Activated T-cell treated with anti-CD3 and anti-CD28 coated beads for 24 hours (primary cell): ENCODE data around the gene MAGEA4.
"Not testable (repeated sequence)": the region's sequence is repeated elsewhere in the genome, so short reads cannot be mapped to it uniquely, and the experiment has no call there.

Experiments used
- DNase-seq: peaks from one replicate; pipeline ENCODE4 v3.0.0-alpha.2; 2020; ENCODE audit warnings: low read depth

Gene MAGEA4

GRCh38 chrX:151912780-151913179 is at the start of gene MAGEA4:
MAGEA4 (plus strand) TSS chrX:151912889; CDS start chrX:151923665, 10,776 bp downstream.
- DNase-seq, result no peak

GRCh38 chrX:151870602-151871001 is 42.1 kb upstream of the MAGEA4 start:
- DNase-seq, result no peak

- DNase-seq, result no peak
These were observed 41.4 kb upstream of the MAGEA4 start for GRCh38 chrX:151871244-151871643.

GRCh38 chrX:151873096-151873495 is 39.6 kb upstream of the MAGEA4 start:
- no peak for DNase-seq

- no peak for DNase-seq
These were observed 37.2 kb upstream of the MAGEA4 start for GRCh38 chrX:151875270-151876026.

GRCh38 chrX:151878574-151878973 is 34.1 kb upstream of the MAGEA4 start:
- DNase-seq, result no peak

GRCh38 chrX:151879856-151880255 is 32.8 kb upstream of the MAGEA4 start:
- no peak for DNase-seq

- DNase-seq, result no peak
These were observed 31.8 kb upstream of the MAGEA4 start for GRCh38 chrX:151880895-151881294.

- no peak for DNase-seq
These were observed 23.3 kb upstream of the MAGEA4 start for GRCh38 chrX:151889421-151889820.

- no peak for DNase-seq
These were observed 15.8 kb upstream of the MAGEA4 start for GRCh38 chrX:151896734-151897474.

GRCh38 chrX:151899622-151900021 is 13.1 kb upstream of the MAGEA4 start:
- no peak for DNase-seq

GRCh38 chrX:151901826-151902225 is 10.9 kb upstream of the MAGEA4 start:
- no peak for DNase-seq

- DNase-seq, result no peak
These were observed 9.7 kb upstream of the MAGEA4 start for GRCh38 chrX:151902813-151903591.

GRCh38 chrX:151904989-151905388 is 7.7 kb upstream of the MAGEA4 start:
- DNase-seq, result no peak

GRCh38 chrX:151912221-151912620 is 468 bp upstream of the MAGEA4 start:
- no peak for DNase-seq

- not testable (repeated sequence) for DNase-seq
These were observed 6.0 kb downstream of the MAGEA4 start for GRCh38 chrX:151918736-151919135.

- no peak for DNase-seq
These were observed 6.9 kb downstream of the MAGEA4 start for GRCh38 chrX:151919610-151920009.

GRCh38 chrX:151920101-151920500 is 7.4 kb downstream of the MAGEA4 start:
- no peak for DNase-seq

GRCh38 chrX:151920530-151920929 is 7.8 kb downstream of the MAGEA4 start:
- no peak for DNase-seq

GRCh38 chrX:151921292-151921691 is 8.6 kb downstream of the MAGEA4 start:
- no peak for DNase-seq

- no peak for DNase-seq
These were observed 9.2 kb downstream of the MAGEA4 start for GRCh38 chrX:151921866-151922265.

- DNase-seq, result no peak
These were observed 10.0 kb downstream of the MAGEA4 start for GRCh38 chrX:151922692-151923091.

GRCh38 chrX:151923648-151924047 is 11.0 kb downstream of the MAGEA4 start:
- no peak for DNase-seq
